Osteoblast (primary cell): Measurements from ENCODE around the gene BIRC6. TPM values are rescaled to one million over a fixed set of nuclear protein-coding genes. Genes with fewer than 3 reads are reported as not detected.

ENCODE experiments used
- DNase-seq: peaks from one replicate; pipeline ENCODE4 v3.0.0; 2011; ENCODE audit warnings: low spot score, mixed read lengths; ENCODE audit not compliant: insufficient read length; ENCODE audit errors: missing footprints
- H2AFZ ChIP-seq: 2 replicates; pipeline ENCODE4 v1.6.0; 2011; ENCODE audit warnings: mild to moderate bottlenecking, low read length
- H3K27ac ChIP-seq: 2 replicates; pipeline ENCODE4 v1.5.1; 2011; ENCODE audit warnings: mild to moderate bottlenecking, low read depth, low read length, moderate library complexity
- H3K27me3 ChIP-seq: 2 replicates; pipeline ENCODE4 v1.6.0; 2012; ENCODE audit warnings: mild to moderate bottlenecking, control low read depth, inconsistent platforms, low read length, moderate library complexity; ENCODE audit not compliant: insufficient read depth
- H3K36me3 ChIP-seq: 2 replicates; pipeline ENCODE4 v1.5.1; 2011; ENCODE audit warnings: mild to moderate bottlenecking, low read length, control low read depth, moderate library complexity; ENCODE audit not compliant: insufficient read depth
- H3K4me1 ChIP-seq: 2 replicates; pipeline ENCODE4 v1.5.1; 2011; ENCODE audit warnings: mild to moderate bottlenecking, low read length, control low read depth, moderate library complexity; ENCODE audit not compliant: insufficient read depth
- H3K4me2 ChIP-seq: 2 replicates; pipeline ENCODE4 v1.6.0; 2011; ENCODE audit warnings: mild to moderate bottlenecking, low read length; ENCODE audit not compliant: insufficient read depth
- H3K4me3 ChIP-seq: fragments of 200-600 bp; sonication (generic); 3 replicates; pipeline ENCODE4 v1.5.1; 2012; ENCODE audit warnings: mild to moderate bottlenecking, low read length, inconsistent platforms; ENCODE audit not compliant: insufficient read depth
- H3K79me2 ChIP-seq: 2 replicates; pipeline ENCODE4 v1.6.0; 2012; ENCODE audit warnings: mild to moderate bottlenecking, low read length, control low read depth, inconsistent platforms; ENCODE audit not compliant: insufficient read depth
- H3K9me3 ChIP-seq: 2 replicates; pipeline ENCODE4 v1.5.1; 2011; ENCODE audit warnings: low read depth, low read length, control low read depth
- H4K20me1 ChIP-seq: 2 replicates; pipeline ENCODE4 v1.6.0; 2012; ENCODE audit warnings: mild to moderate bottlenecking, low read length, control low read depth; ENCODE audit not compliant: insufficient read depth
- total RNA-seq: library from RNA; depleted of rRNA; stranded (reverse); fragments of >200 nt; gene quantifications from 2 replicates; pipeline ENCODE4 v1.2.3, GENCODE V29; 2012
- TF ChIP-seq, protein P1 (sequence below): IDR thresholded peaks from 2 replicates; pipeline ENCODE4 v1.5.1; 2011; ENCODE audit warnings: mild to moderate bottlenecking, low read depth, low read length, moderate library complexity; ENCODE audit errors: extremely low read depth

BIRC6 gene
- total RNA-seq, 1 donor: 144 TPM

DNA sequence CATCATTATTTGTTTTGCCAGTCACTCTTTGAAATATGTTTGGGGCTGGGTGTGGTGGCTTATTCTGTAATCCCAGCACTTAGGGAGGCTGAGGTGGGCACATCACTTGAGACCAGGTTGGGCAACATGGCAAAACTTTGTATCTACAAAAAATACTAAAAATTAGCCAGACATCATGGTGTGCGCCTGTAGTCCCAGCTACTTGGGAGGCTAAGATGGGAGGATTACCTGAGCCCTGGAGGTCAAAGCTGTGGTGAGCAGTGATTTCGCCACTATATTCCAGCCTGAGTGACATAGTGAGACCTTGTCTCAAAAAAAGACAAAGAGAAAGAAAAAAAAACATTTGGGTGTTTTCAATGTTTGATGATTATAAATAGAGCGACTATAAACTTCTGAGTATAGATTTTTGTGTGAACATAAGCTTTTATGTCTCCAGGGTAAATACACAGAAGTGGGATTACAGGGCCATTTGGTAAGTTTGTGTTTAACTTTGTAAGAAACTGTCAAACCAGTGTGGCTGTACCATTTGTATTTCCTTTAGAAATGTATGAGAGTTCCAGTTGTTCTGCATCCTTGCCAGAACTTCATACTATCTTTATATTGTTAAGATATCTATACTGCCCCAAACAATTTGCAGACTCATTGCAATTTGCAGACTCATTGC, 15.8 kb downstream of the BIRC6 start:
- H3K4me2 ChIP-seq: no peak overlapping the region
- H3K4me1 ChIP-seq: peaks cover 11% of the 10 kb centered on the region
- H3K27ac ChIP-seq: no peak overlapping the region
- peaks cover 69% of the 10 kb centered on the region for H4K20me1 ChIP-seq
- no peaks in the 10 kb centered on the region for H3K36me3 ChIP-seq
- H3K27me3 ChIP-seq: no peaks in the 10 kb centered on the region
- TF ChIP-seq, protein P1, sequence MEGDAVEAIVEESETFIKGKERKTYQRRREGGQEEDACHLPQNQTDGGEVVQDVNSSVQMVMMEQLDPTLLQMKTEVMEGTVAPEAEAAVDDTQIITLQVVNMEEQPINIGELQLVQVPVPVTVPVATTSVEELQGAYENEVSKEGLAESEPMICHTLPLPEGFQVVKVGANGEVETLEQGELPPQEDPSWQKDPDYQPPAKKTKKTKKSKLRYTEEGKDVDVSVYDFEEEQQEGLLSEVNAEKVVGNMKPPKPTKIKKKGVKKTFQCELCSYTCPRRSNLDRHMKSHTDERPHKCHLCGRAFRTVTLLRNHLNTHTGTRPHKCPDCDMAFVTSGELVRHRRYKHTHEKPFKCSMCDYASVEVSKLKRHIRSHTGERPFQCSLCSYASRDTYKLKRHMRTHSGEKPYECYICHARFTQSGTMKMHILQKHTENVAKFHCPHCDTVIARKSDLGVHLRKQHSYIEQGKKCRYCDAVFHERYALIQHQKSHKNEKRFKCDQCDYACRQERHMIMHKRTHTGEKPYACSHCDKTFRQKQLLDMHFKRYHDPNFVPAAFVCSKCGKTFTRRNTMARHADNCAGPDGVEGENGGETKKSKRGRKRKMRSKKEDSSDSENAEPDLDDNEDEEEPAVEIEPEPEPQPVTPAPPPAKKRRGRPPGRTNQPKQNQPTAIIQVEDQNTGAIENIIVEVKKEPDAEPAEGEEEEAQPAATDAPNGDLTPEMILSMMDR: no peak
- H3K79me2 ChIP-seq: peaks cover 97% of the 10 kb centered on the region
- H3K4me3 ChIP-seq: no peak overlapping the region
- H2AFZ ChIP-seq: no peak overlapping the region
- no peaks in the 10 kb centered on the region for H3K9me3 ChIP-seq
- no peak for DNase-seq

GRCh38 chr2:32375228-32375892, 18.5 kb downstream of the BIRC6 start:
- Histone ChIP-seq H2AFZ (no peak overlapping the region), H3K27me3 (no peaks in the 10 kb centered on the region), H3K4me3 (no peak overlapping the region), H3K9me3 (no peaks in the 10 kb centered on the region), H3K36me3 (peaks cover under 1% of the 10 kb centered on the region), H4K20me1 (peaks cover 53% of the 10 kb centered on the region), H3K27ac (no peak overlapping the region), H3K4me1 (peaks cover 12% of the 10 kb centered on the region), H3K4me2 (no peak overlapping the region), H3K79me2 (peaks cover 97% of the 10 kb centered on the region)
- no peak for DNase-seq
- TF ChIP-seq, protein P1: no peak

DNA sequence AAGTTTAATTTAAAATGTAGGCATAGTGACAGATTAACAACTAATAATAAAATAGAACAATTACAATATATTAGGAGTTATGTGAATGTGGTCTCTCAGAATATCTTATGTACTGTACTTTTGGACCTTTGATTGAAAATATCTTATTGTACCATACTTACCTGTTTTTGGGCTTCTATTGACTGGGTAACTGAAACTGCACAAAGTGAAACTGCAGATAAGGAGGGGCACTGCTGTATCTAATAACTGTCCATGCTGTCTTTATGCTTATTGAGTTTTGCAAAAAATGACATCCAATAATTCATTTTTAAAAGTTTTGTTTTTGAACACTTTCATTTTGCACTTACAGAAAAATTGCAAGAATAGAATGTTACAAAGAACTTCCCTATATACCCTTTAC, 19.9 kb downstream of the BIRC6 start:
- Histone ChIP-seq H3K4me1 (peaks cover 12% of the 10 kb centered on the region), H3K27ac (no peak overlapping the region), H3K79me2 (peaks cover 92% of the 10 kb centered on the region), H2AFZ (no peak overlapping the region), H3K36me3 (peaks cover 9% of the 10 kb centered on the region), H3K27me3 (no peaks in the 10 kb centered on the region), H3K4me3 (no peak overlapping the region), H4K20me1 (peaks cover 44% of the 10 kb centered on the region), H3K4me2 (peak overlapping the region; percentile 1), H3K9me3 (no peaks in the 10 kb centered on the region)
- DNase-seq: no peak
- TF ChIP-seq, protein P1: no peak

DNA sequence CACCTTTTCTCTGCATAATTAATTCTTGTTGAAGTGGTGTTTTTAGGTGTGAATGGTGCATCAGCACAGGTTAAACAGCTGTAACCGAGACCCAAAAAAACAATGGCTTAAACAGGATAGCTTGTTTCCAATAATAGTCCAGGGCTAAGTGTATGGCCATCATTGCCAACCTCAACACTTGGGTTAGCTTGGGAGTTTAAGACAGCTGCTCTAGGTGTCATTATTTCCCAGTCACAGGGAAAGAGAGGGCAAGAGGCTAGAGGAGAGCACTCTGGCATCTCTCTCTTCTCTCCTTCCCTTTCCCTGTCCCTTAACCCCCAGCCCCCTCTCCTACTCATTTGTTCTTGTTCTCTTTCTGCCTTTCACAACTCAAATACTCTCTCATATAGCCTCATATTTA, 21.1 kb downstream of the BIRC6 start:
- Histone ChIP-seq H3K79me2 (peaks cover 88% of the 10 kb centered on the region), H3K36me3 (peaks cover 15% of the 10 kb centered on the region), H3K4me3 (no peak overlapping the region), H3K27ac (no peak overlapping the region), H4K20me1 (peaks cover 33% of the 10 kb centered on the region), H3K4me2 (no peak overlapping the region), H2AFZ (no peak overlapping the region), H3K27me3 (no peaks in the 10 kb centered on the region), H3K4me1 (peaks cover 12% of the 10 kb centered on the region), H3K9me3 (no peaks in the 10 kb centered on the region)
- no peak for DNase-seq
- TF ChIP-seq, protein P1: no peak
